ENCODE results near the gene PCDHB2.
A peak's percentile ranks its signal among the peaks of the same experiment; 100 is the strongest.
"Not testable (repeated sequence)": the region's sequence is repeated elsewhere in the genome, so short reads cannot be mapped to it uniquely, and the experiment has no call there.

The PCDHB2 gene

DNA sequence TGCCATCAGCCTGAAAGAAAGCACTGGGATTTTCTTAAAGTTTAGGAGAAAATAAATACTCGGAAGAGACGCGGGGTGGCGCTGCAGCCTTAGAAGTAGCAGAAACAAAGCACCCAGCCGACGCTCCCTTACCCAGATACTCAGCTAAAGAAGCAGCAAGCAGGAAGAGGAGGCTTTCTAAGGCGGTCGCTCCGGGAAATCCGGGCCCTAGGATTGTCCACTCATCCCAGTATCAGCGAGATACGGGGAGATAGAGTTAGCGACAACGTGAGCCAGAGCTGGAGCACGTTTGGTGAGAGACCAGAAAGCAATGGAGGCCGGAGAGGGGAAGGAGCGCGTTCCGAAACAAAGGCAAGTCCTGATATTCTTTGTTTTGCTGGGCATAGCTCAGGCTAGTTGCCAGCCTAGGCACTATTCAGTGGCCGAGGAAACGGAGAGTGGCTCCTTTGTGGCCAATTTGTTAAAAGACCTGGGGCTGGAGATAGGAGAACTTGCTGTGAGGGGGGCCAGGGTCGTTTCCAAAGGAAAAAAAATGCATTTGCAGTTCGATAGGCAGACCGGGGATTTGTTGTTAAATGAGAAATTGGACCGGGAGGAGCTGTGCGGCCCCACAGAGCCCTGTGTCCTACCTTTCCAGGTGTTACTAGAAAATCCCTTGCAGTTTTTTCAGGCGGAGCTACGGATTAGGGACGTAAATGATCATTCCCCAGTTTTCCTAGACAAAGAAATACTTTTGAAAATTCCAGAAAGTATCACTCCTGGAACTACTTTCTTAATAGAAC lies at the start of gene PCDHB2:
Gene PCDHB2 (plus strand): TSS at position 135 of the 782 bp plus-strand sequence. CDS start 176 bp downstream, at position 311.
- Histone ChIP-seq H3K9me3 (ENCODE audit: low read length) (peaks cover 24% of the 10 kb centered on the region), H3K4me3 (ENCODE audit: low read length) (peak within 1 kb of the TSS; percentile 68), H3K27me3 (ENCODE audit: insufficient read depth, low read length) (no peaks in the 10 kb centered on the region), H3K4me1 (ENCODE audit: insufficient read depth, low read length) (peaks cover 3% of the 10 kb centered on the region), H3K36me3 (ENCODE audit: insufficient read depth, low read length) (peaks cover 25% of the 10 kb centered on the region), H2AFZ (ENCODE audit: low read depth, low read length) (peak within 1 kb of the TSS; percentile 87)

DNA sequence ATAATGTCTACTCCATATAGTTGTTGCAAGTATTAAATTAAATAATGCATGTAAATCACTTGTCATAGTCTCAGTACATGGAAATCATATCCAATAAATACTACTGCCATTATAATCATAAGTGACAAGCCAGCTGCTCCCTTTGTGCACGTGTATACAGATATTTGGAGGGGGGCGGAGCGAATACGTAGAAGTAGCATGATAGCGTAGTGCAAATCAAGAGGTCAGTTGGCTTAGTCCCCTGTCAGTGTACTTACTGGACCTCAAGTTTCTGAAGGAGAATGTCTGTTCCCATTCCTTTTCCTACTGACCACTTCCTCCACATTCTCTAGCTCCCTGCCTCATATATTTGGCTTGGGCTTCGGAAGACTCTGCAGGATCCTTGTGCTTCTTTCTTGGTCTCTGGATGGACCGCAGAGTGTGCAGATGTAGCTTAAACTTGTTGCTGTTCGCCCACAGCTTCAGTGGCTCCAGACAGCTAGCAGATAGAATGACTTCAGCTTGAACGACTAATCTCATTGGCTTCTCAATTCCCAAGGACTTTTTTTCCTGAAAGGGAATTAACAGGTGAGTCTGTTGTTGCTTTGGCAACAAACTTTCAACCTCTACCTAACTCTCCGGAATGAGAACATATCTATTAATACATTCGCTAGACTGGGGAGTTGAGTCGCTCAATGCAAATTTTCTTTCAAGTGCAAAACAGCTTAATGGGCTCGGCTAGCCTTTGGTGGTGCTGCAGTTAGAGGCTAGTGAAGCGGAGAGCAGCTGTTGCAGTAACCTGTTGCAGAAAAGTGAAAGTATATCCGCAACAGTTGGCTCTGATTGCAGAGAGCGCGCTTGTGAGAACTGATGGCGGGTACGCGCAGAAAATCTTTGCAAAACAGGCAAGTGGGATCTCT lies 43.5 kb upstream of the PCDHB2 start, which contains the start of gene PCDHB1:
Gene PCDHB1 (plus strand): TSS at position 753 of the 899 bp plus-strand sequence. CDS start 97 bp downstream, at position 850.
- H3K36me3 ChIP-seq (ENCODE audit: insufficient read depth, low read length): no peaks in the 10 kb centered on the region
- peak within 1 kb of the TSS; percentile 96 for H2AFZ ChIP-seq (ENCODE audit: low read depth, low read length)
- peaks cover 9% of the 10 kb centered on the region for H3K4me1 ChIP-seq (ENCODE audit: insufficient read depth, low read length)
- H3K27me3 ChIP-seq (ENCODE audit: insufficient read depth, low read length): peaks cover 2% of the 10 kb centered on the region
- H3K4me3 ChIP-seq (ENCODE audit: low read length): peak within 1 kb of the TSS; percentile 72
- H3K9me3 ChIP-seq (ENCODE audit: low read length): no peaks in the 10 kb centered on the region

GRCh38 chr5:141051521-141051866 lies 42.9 kb upstream of the PCDHB2 start:
- Histone ChIP-seq H3K4me1 (ENCODE audit: insufficient read depth, low read length) (peaks cover 9% of the 10 kb centered on the region), H3K36me3 (ENCODE audit: insufficient read depth, low read length) (no peaks in the 10 kb centered on the region), H3K4me3 (ENCODE audit: low read length) (peak overlapping the region; percentile 72), H3K9me3 (ENCODE audit: low read length) (no peaks in the 10 kb centered on the region), H3K27me3 (ENCODE audit: insufficient read depth, low read length) (peaks cover 2% of the 10 kb centered on the region), H2AFZ (ENCODE audit: low read depth, low read length) (peak overlapping the region; percentile 96)

- H3K4me3 ChIP-seq (ENCODE audit: low read length): no peak overlapping the region
Measured at GRCh38 chr5:141077826-141078225, 16.6 kb upstream of the PCDHB2 start.

GRCh38 chr5:141082228-141082627 lies 12.2 kb upstream of the PCDHB2 start:
- H3K9me3 ChIP-seq (ENCODE audit: low read length): no peaks in the 10 kb centered on the region
- H3K27me3 ChIP-seq (ENCODE audit: insufficient read depth, low read length): no peaks in the 10 kb centered on the region
- no peak overlapping the region for H3K4me3 ChIP-seq (ENCODE audit: low read length)
- H3K4me1 ChIP-seq (ENCODE audit: insufficient read depth, low read length): no peaks in the 10 kb centered on the region
- no peak overlapping the region for H2AFZ ChIP-seq (ENCODE audit: low read depth, low read length)
- no peaks in the 10 kb centered on the region for H3K36me3 ChIP-seq (ENCODE audit: insufficient read depth, low read length)

More at GRCh38 chr5:141077826-141078225, 16.6 kb upstream of the PCDHB2 start:
- H3K36me3 ChIP-seq (ENCODE audit: insufficient read depth, low read length): no peaks in the 10 kb centered on the region
- H3K27me3 ChIP-seq (ENCODE audit: insufficient read depth, low read length): no peaks in the 10 kb centered on the region
- H2AFZ ChIP-seq (ENCODE audit: low read depth, low read length): no peak overlapping the region
- H3K4me1 ChIP-seq (ENCODE audit: insufficient read depth, low read length): no peaks in the 10 kb centered on the region
- no peaks in the 10 kb centered on the region for H3K9me3 ChIP-seq (ENCODE audit: low read length)

GRCh38 chr5:141084487-141084989 lies 9.9 kb upstream of the PCDHB2 start:
- Histone ChIP-seq H3K36me3 (ENCODE audit: insufficient read depth, low read length) (no peaks in the 10 kb centered on the region), H3K9me3 (ENCODE audit: low read length) (no peaks in the 10 kb centered on the region), H3K4me1 (ENCODE audit: insufficient read depth, low read length) (no peaks in the 10 kb centered on the region), H3K4me3 (ENCODE audit: low read length) (peak overlapping the region; percentile 26), H2AFZ (ENCODE audit: low read depth, low read length) (peak overlapping the region; percentile 46), H3K27me3 (ENCODE audit: insufficient read depth, low read length) (no peaks in the 10 kb centered on the region)

DNA sequence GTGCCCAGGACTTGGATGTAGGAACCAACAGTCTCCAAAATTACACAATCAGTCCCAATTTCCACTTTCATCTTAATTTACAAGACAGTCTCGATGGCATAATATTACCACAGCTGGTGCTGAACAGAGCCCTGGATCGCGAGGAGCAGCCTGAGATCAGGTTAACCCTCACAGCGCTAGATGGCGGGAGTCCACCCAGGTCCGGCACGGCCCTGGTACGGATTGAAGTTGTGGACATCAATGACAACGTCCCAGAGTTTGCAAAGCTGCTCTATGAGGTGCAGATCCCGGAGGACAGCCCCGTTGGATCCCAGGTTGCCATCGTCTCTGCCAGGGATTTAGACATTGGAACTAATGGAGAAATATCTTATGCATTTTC lies 837 bp downstream of the PCDHB2 start:
- Histone ChIP-seq H3K4me3 (ENCODE audit: low read length) (peak overlapping the region; percentile 68), H3K36me3 (ENCODE audit: insufficient read depth, low read length) (peaks cover 29% of the 10 kb centered on the region), H2AFZ (ENCODE audit: low read depth, low read length) (peak overlapping the region; percentile 87), H3K4me1 (ENCODE audit: insufficient read depth, low read length) (peaks cover 3% of the 10 kb centered on the region), H3K27me3 (ENCODE audit: insufficient read depth, low read length) (no peaks in the 10 kb centered on the region), H3K9me3 (ENCODE audit: low read length) (peaks cover 28% of the 10 kb centered on the region)

DNA sequence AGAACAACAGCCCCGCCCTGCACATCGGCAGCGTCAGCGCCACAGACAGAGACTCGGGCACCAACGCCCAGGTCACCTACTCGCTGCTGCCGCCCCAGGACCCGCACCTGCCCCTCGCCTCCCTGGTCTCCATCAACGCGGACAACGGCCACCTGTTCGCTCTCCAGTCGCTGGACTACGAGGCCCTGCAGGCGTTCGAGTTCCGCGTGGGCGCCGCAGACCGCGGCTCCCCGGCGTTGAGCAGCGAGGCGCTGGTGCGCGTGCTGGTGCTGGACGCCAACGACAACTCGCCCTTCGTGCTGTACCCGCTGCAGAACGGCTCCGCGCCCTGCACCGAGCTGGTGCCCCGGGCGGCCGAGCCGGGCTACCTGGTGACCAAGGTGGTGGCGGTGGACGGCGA lies 1.8 kb downstream of the PCDHB2 start:
- H3K36me3 ChIP-seq (ENCODE audit: insufficient read depth, low read length): peaks cover 38% of the 10 kb centered on the region
- not testable (repeated sequence) for H2AFZ ChIP-seq (ENCODE audit: low read depth, low read length); H3K27me3 ChIP-seq (ENCODE audit: insufficient read depth, low read length); H3K4me1 ChIP-seq (ENCODE audit: insufficient read depth, low read length); H3K4me3 ChIP-seq (ENCODE audit: low read length)
- peaks cover 37% of the 10 kb centered on the region for H3K9me3 ChIP-seq (ENCODE audit: low read length)

DNA sequence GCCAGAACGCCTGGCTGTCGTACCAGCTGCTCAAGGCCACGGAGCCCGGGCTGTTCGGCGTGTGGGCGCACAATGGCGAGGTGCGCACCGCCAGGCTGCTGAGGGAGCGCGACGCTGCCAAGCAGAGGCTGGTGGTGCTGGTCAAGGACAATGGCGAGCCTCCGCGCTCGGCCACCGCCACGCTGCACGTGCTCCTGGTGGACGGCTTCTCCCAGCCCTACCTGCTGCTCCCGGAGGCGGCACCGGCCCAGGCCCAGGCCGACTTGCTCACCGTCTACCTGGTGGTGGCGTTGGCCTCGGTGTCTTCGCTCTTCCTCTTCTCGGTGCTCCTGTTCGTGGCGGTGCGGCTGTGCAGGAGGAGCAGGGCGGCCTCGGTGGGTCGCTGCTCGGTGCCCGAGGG lies 2.2 kb downstream of the PCDHB2 start:
- H3K27me3 ChIP-seq (ENCODE audit: insufficient read depth, low read length); H2AFZ ChIP-seq (ENCODE audit: low read depth, low read length); H3K4me3 ChIP-seq (ENCODE audit: low read length); H3K4me1 ChIP-seq (ENCODE audit: insufficient read depth, low read length): not testable (repeated sequence)
- Histone ChIP-seq H3K36me3 (ENCODE audit: insufficient read depth, low read length) (peaks cover 41% of the 10 kb centered on the region), H3K9me3 (ENCODE audit: low read length) (peaks cover 41% of the 10 kb centered on the region)

DNA sequence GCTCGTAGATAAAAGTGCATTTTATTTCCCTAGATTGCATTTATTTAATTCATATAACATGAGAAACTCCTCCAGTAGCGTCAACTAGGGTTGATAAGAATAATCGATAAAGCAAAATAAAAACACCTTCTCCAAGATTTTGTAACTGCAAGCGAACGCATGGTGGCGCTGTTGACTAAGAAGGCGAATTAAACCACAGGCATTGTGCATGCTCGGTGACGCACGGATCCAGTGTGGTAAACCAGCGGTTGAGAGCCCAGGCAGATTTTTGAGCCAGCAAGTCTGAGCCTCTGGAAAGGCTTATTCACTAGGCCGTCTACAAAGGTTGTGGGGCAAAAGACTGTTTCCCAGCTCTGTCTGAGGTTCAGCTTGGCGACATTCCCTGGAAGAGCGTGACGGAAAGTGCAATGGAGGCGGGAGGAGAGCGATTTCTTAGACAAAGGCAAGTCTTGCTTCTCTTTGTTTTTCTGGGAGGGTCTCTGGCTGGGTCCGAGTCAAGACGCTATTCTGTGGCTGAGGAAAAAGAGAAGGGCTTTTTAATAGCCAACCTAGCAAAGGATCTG lies 5.9 kb downstream of the PCDHB2 start, which contains the start of gene PCDHB3:
Gene PCDHB3 (plus strand): TSS at position 231 of the 563 bp plus-strand sequence. CDS start 177 bp downstream, at position 408.
- Histone ChIP-seq H3K9me3 (ENCODE audit: low read length) (peaks cover 43% of the 10 kb centered on the region), H2AFZ (ENCODE audit: low read depth, low read length) (no peak within 1 kb of the TSS), H3K4me1 (ENCODE audit: insufficient read depth, low read length) (no peaks in the 10 kb centered on the region), H3K36me3 (ENCODE audit: insufficient read depth, low read length) (peaks cover 46% of the 10 kb centered on the region), H3K27me3 (ENCODE audit: insufficient read depth, low read length) (no peaks in the 10 kb centered on the region), H3K4me3 (ENCODE audit: low read length) (no peak within 1 kb of the TSS)

DNA sequence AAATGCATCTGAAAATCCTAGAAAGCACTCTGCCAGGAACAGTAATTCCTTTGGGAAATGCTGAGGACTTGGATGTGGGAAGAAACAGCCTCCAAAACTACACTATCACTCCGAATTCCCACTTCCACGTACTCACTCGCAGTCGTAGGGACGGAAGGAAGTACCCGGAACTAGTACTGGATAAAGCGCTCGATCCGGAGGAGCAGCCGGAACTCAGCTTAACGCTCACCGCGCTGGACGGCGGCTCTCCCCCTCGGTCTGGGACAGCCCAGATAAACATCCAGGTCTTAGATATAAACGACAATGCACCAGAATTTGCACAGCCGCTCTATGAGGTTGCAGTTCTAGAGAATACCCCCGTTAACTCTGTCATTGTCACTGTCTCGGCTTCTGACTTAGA lies 6.6 kb downstream of the PCDHB2 start:
- no peaks in the 10 kb centered on the region for H3K4me1 ChIP-seq (ENCODE audit: insufficient read depth, low read length)
- H3K9me3 ChIP-seq (ENCODE audit: low read length): peaks cover 37% of the 10 kb centered on the region
- H3K4me3 ChIP-seq (ENCODE audit: low read length): no peak overlapping the region
- peaks cover 42% of the 10 kb centered on the region for H3K36me3 ChIP-seq (ENCODE audit: insufficient read depth, low read length)
- no peak overlapping the region for H2AFZ ChIP-seq (ENCODE audit: low read depth, low read length)
- H3K27me3 ChIP-seq (ENCODE audit: insufficient read depth, low read length): no peaks in the 10 kb centered on the region

DNA sequence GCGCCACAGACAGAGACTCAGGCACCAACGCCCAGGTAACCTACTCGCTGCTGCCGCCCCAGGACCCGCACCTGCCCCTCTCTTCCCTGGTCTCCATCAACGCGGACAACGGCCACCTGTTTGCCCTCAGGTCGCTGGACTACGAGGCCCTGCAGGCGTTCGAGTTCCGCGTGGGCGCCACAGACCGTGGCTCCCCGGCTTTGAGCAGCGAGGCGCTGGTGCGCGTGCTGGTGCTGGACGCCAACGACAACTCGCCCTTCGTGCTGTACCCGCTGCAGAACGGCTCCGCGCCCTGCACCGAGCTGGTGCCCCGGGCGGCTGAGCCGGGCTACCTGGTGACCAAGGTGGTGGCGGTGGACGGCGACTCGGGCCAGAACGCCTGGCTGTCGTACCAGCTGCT lies 7.7 kb downstream of the PCDHB2 start:
- H3K27me3 ChIP-seq (ENCODE audit: insufficient read depth, low read length); H2AFZ ChIP-seq (ENCODE audit: low read depth, low read length); H3K4me3 ChIP-seq (ENCODE audit: low read length); H3K4me1 ChIP-seq (ENCODE audit: insufficient read depth, low read length): not testable (repeated sequence)
- Histone ChIP-seq H3K9me3 (ENCODE audit: low read length) (peaks cover 35% of the 10 kb centered on the region), H3K36me3 (ENCODE audit: insufficient read depth, low read length) (peaks cover 39% of the 10 kb centered on the region)

GRCh38 chr5:141102471-141102870 lies 8.1 kb downstream of the PCDHB2 start:
- H2AFZ ChIP-seq (ENCODE audit: low read depth, low read length); H3K4me3 ChIP-seq (ENCODE audit: low read length); H3K27me3 ChIP-seq (ENCODE audit: insufficient read depth, low read length); H3K4me1 ChIP-seq (ENCODE audit: insufficient read depth, low read length): not testable (repeated sequence)
- peaks cover 36% of the 10 kb centered on the region for H3K9me3 ChIP-seq (ENCODE audit: low read length)
- peaks cover 35% of the 10 kb centered on the region for H3K36me3 ChIP-seq (ENCODE audit: insufficient read depth, low read length)
